Neural cell (in vitro differentiated cells): ENCODE results near the gene REP15. TPM values are rescaled to one million over a fixed set of nuclear protein-coding genes. Genes with fewer than 3 reads are reported as not detected.
"Not testable (repeated sequence)": the region's sequence is repeated elsewhere in the genome, so short reads cannot be mapped to it uniquely, and the experiment has no call there.

Experiments
- H2AFZ ChIP-seq: fragments of 200-600, 300-800 bp; sonication (generic), shearing (Covaris generic); 2 replicates; pipeline ENCODE4 v1.6.0; 2014; ENCODE audit warnings: low read depth, mild to moderate bottlenecking, antibody characterized with exemption, low read length, moderate library complexity
- H3F3A ChIP-seq: fragments of 200-600 bp; shearing (Covaris generic); 2 replicates; pipeline ENCODE4 v1.6.1; 2016; ENCODE audit warnings: mild to moderate bottlenecking, moderate library complexity, mixed read lengths, antibody characterized with exemption, low read length; ENCODE audit not compliant: insufficient read depth, poor library complexity, severe bottlenecking
- H3K27ac ChIP-seq: fragments of 200-600, 300-800 bp; sonication (generic), shearing (Covaris generic); 2 replicates; pipeline ENCODE4 v1.5.1; 2014; ENCODE audit warnings: mild to moderate bottlenecking, low read length, moderate library complexity
- H3K27me3 ChIP-seq: fragments of 300-800, 200-600 bp; sonication (generic), shearing (Covaris generic); 2 replicates; pipeline ENCODE4 v1.6.0; 2014; ENCODE audit warnings: mild to moderate bottlenecking, low read depth, low read length, moderate library complexity; ENCODE audit not compliant: insufficient read depth
- H3K36me3 ChIP-seq: fragments of 300-800, 200-600 bp; sonication (generic), shearing (Covaris generic); 2 replicates; pipeline ENCODE4 v1.5.1; 2014; ENCODE audit warnings: mild to moderate bottlenecking, antibody characterized with exemption, low read length, moderate library complexity; ENCODE audit not compliant: insufficient read depth
- H3K4me2 ChIP-seq: fragments of 300-800, 200-600 bp; sonication (generic), shearing (Covaris generic); 2 replicates; pipeline ENCODE4 v1.6.0; 2014; ENCODE audit warnings: mild to moderate bottlenecking, low read length
- H3K4me3 ChIP-seq: fragments of 300-800, 200-600 bp; sonication (generic), shearing (Covaris generic); 2 replicates; pipeline ENCODE4 v1.5.1; 2014; ENCODE audit warnings: mild to moderate bottlenecking, low read length, moderate library complexity
- H3K79me2 ChIP-seq: fragments of 200-600 bp; shearing (Covaris generic); replicated peaks from 2 replicates; pipeline ENCODE4 v1.6.0; 2014; ENCODE audit warnings: mild to moderate bottlenecking, low read length, moderate library complexity; ENCODE audit not compliant: insufficient read depth
- H3K9ac ChIP-seq: fragments of 300-800, 200-600 bp; sonication (generic), shearing (Covaris generic); 2 replicates; pipeline ENCODE4 v1.6.1; 2016; ENCODE audit warnings: mild to moderate bottlenecking, low read length, mixed read lengths
- H3K9me2 ChIP-seq: fragments of 200-600 bp; shearing (Covaris generic); 2 replicates; pipeline ENCODE4 v1.6.1; 2016; ENCODE audit warnings: mild to moderate bottlenecking, low read length, mixed read lengths; ENCODE audit not compliant: insufficient read depth
- H3K9me3 ChIP-seq: fragments of 200-600, 300-800 bp; sonication (generic), shearing (Covaris generic); 2 replicates; pipeline ENCODE4 v1.6.1; 2016; ENCODE audit warnings: mild to moderate bottlenecking, mixed run types, low read length, moderate library complexity, mixed read lengths
- H4K20me1 ChIP-seq: fragments of 200-600 bp; shearing (Covaris generic); 2 replicates; pipeline ENCODE4 v1.6.1; 2016; ENCODE audit warnings: mild to moderate bottlenecking, mixed run types; ENCODE audit not compliant: insufficient read depth
- polyA plus RNA-seq: library from polyadenylated mRNA; depleted of rRNA; stranded (reverse); fragments of >200 nt; gene quantifications from 2 replicates; pipeline ENCODE4 v1.2.3, GENCODE V29; 2014

Gene REP15
- polyA plus RNA-seq, 1 donor from 2014 or later: 0.88 TPM

DNA sequence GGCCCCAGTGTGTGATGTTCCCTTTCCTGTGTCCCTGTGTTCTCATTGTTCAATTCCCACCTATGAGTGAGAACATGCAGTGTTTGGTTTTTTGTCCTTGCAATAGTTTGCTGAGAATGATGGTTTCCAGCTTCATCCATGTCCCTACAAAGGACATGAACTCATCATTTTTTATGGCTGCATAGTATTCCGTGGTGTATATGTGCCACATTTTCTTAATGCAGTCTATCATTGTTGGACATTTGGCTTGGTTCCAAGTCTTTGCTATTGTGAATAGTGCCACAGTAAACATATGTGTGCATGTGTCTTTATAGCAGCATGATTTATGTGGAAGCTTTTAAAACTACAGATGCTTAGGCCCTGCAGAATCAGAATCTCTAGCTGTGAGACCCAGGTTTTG lies 49.5 kb downstream of the REP15 start:
- not testable (repeated sequence) for H3K79me2 ChIP-seq, H3K9me2 ChIP-seq, H3K9me3 ChIP-seq, H3K27ac ChIP-seq, H2AFZ ChIP-seq, H3K4me2 ChIP-seq, H3K27me3 ChIP-seq, H4K20me1 ChIP-seq, H3K9ac ChIP-seq, H3F3A ChIP-seq, H3K36me3 ChIP-seq, H3K4me3 ChIP-seq

Other genes with a start within 250 kb of the REP15 start
- gene SMCO2, start 249.7 kb upstream of the REP15 start, polyA plus RNA-seq: 2.4 TPM in 1 of 2 replicates, not detected in the other
- gene PPFIBP1, start 172.2 kb upstream of the REP15 start, polyA plus RNA-seq: 29.1 and 30.2 TPM in 2 replicates
- gene MRPS35, start 14.4 kb downstream of the REP15 start, polyA plus RNA-seq: 105 and 106 TPM in 2 replicates
- 50.5 and 52.2 TPM in 2 replicates for gene KLHL42, start 83.8 kb downstream of the REP15 start, polyA plus RNA-seq
- gene MANSC4, start 83.8 kb downstream of the REP15 start, polyA plus RNA-seq: 0.43 and 0.54 TPM in 2 replicates